PFSK-1 (cell line): ENCODE results near the gene LHB.

Experiments
- FOXP2 ChIP-seq: optimal IDR thresholded peaks from 2 replicates; pipeline ENCODE3; 2011; ENCODE audit warnings: borderline replicate concordance, control low read depth, inconsistent platforms; ENCODE audit not compliant: insufficient read depth; ENCODE audit errors: extremely low read length, extremely low read depth
- POLR2AphosphoS5 ChIP-seq: IDR thresholded peaks from 2 replicates; pipeline ENCODE4 v1.6.1; 2012; ENCODE audit warnings: low read depth, mild to moderate bottlenecking, control low read depth, low read length, moderate library complexity
- SIN3A ChIP-seq: IDR thresholded peaks from 2 replicates; pipeline ENCODE4 v1.6.1; 2012; ENCODE audit warnings: mild to moderate bottlenecking, low read length, moderate library complexity, borderline replicate concordance; ENCODE audit not compliant: insufficient read depth
- TAF1 ChIP-seq: IDR thresholded peaks from 2 replicates; pipeline ENCODE4 v1.6.1; 2012; ENCODE audit warnings: low read length, control low read depth, borderline replicate concordance; ENCODE audit not compliant: insufficient read depth
- TF ChIP-seq, protein P1 (sequence below), 2 experiments: IDR thresholded peaks; 2 replicates each; pipeline versions ENCODE4 v1.6.1 to v1.8.0; 2011 to 2012; ENCODE audit warnings: low read depth in 2 of 2, low read length in 2 of 2, control low read depth in 1 of 2, inconsistent platforms in 1 of 2, mild to moderate bottlenecking in 1 of 2, moderate library complexity in 1 of 2; ENCODE audit not compliant: insufficient read depth in 1 of 2

DNA sequence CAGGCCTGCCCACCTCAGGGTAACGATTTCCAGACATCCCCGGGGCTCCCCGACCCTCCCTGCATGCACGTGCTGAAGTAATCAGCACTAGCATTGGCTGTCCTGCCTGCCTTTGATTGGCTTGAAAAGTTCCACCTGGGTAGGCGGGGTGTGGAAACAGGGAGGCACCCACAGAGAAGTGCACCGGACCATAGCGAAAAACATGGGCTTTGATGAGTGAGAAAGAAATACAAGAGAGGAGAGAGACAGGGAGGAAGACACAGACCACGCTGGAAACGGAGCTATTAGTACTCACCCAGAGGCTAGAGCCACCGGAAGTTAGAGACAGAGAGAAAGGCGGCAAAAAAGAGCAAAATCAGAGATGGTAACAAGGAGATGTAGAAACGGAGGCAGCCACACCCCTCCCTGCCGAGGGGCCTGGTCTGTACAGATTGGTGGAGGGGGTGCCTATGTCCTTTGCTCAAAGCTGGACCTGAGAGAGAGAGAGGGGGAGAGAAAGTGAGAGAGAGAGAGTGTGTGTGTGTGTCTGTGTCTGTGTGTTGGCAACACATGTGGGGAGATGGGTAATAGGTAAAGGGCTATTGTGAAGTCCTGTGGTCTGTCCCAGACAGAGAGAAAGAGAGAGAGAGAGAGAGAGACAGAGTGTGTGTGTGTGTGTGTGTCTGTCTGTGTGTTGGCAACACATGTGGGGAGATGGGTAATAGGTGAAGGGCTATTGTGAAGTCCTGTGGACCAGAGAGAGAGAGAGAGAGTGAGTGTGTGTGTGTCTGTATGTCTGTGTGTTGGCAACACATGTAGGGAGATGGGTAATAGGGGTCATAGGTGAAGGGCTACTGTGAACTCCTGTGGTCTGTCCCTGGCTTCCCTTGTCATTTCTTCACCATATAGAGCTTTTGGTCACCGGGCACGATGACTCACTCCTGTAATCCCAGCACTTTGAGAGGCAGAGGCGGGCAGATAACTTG lies 4.3 kb upstream of the LHB start:
- peak; percentile 32; the same call in 1 of the 2 replicates for TF ChIP-seq TAF1
- TF ChIP-seq, protein P1, sequence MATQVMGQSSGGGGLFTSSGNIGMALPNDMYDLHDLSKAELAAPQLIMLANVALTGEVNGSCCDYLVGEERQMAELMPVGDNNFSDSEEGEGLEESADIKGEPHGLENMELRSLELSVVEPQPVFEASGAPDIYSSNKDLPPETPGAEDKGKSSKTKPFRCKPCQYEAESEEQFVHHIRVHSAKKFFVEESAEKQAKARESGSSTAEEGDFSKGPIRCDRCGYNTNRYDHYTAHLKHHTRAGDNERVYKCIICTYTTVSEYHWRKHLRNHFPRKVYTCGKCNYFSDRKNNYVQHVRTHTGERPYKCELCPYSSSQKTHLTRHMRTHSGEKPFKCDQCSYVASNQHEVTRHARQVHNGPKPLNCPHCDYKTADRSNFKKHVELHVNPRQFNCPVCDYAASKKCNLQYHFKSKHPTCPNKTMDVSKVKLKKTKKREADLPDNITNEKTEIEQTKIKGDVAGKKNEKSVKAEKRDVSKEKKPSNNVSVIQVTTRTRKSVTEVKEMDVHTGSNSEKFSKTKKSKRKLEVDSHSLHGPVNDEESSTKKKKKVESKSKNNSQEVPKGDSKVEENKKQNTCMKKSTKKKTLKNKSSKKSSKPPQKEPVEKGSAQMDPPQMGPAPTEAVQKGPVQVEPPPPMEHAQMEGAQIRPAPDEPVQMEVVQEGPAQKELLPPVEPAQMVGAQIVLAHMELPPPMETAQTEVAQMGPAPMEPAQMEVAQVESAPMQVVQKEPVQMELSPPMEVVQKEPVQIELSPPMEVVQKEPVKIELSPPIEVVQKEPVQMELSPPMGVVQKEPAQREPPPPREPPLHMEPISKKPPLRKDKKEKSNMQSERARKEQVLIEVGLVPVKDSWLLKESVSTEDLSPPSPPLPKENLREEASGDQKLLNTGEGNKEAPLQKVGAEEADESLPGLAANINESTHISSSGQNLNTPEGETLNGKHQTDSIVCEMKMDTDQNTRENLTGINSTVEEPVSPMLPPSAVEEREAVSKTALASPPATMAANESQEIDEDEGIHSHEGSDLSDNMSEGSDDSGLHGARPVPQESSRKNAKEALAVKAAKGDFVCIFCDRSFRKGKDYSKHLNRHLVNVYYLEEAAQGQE (IDR thresholded peaks at IDR 0.05; ENCODE audit: insufficient read depth in 1 of 2, low read depth in 2 of 2, low read length in 2 of 2) = no peak
- TF ChIP-seq SIN3A = no peak
- no peak for TF ChIP-seq POLR2AphosphoS5
- no peak for TF ChIP-seq FOXP2
